Erythroblast (primary cell): ENCODE measurements around the gene TUBGCP5.
"Not testable (repeated sequence)": the region's sequence is repeated elsewhere in the genome, so short reads cannot be mapped to it uniquely, and the experiment has no call there.

Experiments used
- DNase-seq, 2 experiments: peaks; one replicate each; lab custom pipeline; 2025; lab: John Stamatoyannopoulos, UW
- GATA1 ChIP-seq: IDR thresholded peaks from 2 replicates; pipeline ENCODE4 v1.6.1; 2011; ENCODE audit warnings: low read depth, mild to moderate bottlenecking, control low read depth, low read length, moderate library complexity
- POLR2A ChIP-seq: IDR thresholded peaks from 2 replicates; pipeline ENCODE4 v1.6.1; 2011; ENCODE audit warnings: mild to moderate bottlenecking, low read length

Gene TUBGCP5

DNA sequence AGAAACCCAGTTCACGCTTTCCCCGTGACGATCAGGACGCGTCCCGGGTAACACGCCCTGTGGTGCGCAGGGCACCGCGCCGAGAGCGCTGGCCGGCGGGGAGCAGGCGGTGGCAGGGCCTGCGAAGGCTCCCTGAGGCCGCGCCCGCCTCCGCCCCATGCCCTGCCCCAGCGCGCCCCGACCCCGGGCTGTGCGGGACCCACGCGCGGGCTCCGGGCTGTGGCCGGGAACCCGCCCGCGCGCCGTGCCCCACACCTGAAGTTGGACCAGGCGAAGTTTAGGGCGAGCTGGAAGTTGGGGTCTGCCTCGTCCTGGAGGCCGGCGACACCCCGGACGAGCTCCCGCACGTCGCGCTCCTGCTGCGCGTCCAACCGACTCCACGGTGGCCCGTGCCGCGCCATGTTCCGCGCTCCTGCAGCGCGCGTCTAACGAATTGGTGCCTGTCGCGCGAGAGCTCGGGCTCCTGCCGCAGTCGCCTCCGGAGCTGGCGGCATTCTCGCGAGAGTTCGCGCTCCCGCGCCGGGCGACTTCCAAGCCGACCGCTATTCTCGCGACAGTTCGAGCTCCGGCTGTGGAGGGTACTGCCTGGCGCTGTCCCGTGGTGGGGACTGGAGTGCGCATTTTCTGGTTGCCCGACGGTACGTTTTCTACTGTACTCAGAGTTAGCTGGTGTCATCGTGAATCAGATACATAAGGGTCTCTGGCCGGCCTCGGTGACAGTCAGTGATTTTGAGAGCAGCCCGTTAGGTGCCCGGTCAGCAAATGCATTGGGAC lies at the start of gene TUBGCP5:
TUBGCP5 (minus strand) TSS at position 427 of the 774 bp plus-strand sequence; CDS start at position 401, 26 bp downstream.
- DNase-seq = peak; percentile 98
- TF ChIP-seq GATA1 = no peak
- TF ChIP-seq POLR2A = peak; percentile 86

DNA sequence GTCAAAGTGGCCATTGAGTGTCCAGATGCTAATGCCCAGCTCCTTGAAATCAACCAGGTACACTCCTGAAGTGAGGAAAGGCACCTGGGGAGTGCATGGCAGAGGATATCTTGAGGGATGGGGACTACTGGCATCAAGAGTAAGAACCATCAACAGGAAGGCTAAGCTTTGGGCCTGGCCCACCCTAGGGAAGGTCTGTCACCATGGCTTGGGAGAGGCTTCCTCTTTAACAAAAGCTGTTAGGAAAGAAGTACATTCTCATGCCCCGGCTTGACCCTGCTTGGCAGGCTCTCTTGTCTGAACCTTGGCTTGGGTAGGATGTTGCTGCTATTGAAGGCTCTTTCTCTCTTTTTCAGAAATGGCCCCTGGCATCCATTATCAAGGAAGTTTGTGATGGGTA lies 43.7 kb upstream of the TUBGCP5 start:
- TF ChIP-seq GATA1 (no peak), POLR2A (no peak)

DNA sequence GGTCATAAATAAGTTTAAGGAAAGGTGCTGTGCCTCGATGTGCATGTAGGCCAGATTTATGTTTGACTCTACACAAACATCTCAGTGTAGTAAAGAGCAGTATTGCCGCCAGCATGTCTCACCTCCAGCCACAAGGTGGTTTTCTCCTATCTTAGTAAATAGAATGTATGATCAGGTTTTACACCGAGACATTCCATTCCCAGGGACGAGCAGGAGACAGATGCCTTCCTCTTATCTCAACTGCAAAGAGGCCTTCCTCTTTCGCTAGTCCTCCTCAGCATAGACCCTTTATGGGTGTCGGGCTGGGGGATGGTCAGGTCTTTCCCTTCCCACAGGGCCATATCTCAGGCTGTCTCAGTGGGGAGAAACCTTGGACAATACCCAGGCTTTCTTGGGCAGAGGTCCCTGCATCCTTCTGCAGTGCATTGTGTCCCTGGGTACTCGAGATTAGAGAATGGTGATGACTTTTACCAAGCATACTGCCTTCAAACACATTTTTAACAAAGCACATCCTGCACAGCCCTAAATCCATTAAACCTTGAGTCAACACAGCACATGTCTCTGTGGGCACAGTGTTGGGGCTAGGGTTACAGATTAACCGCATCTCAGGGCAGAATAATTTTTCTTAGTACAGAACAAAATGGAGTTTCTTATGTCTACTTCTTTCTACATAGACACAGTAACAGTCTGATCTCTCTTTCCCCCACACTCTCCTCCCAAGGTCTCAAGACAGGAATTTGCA lies 42.8 kb upstream of the TUBGCP5 start:
- DNase-seq = not testable (repeated sequence)

More for the DNA sequence above, 43.7 kb upstream of the TUBGCP5 start:
- no peak for DNase-seq

DNA sequence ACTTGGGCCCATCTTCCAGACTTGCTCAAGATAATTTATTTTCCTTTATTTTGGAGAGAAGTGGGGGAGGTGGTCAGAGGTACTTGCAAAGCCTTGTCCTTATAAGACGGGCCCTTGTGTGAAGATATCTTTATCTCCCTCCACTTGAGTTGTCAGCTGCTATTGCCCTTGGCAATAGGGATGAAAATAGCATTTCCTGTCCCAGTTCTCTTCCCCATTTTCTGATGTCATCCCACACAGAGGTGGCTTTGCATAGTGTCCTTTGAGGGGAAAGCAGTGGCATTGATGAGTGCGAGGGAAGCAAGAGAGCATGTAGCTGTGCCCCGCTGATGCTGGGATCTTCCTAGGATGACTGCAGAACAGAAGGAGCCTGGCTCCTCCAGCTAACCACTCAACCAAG lies 41.9 kb upstream of the TUBGCP5 start:
- no peak for TF ChIP-seq GATA1
- TF ChIP-seq POLR2A = no peak
- no peak for DNase-seq

DNA sequence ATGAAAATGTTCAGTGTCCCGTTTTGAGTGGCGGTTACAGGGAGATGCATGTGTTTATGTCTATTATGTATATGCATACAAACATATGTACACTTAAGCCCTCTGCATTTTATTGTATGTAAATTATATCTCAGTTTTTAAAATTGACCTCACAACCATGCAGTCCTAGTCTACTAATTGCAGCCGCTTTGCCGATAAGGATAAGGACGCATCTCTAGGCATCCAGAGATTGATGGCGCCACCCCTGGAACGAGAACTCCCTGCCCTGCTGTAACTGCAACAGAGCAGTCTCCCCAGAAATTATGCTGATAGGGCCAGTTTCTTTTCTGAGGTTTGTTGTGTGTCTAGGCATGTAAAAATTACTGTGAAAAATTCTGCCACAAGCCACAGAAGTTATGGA lies 40.4 kb upstream of the TUBGCP5 start:
- DNase-seq = no peak
- TF ChIP-seq POLR2A (no peak), GATA1 (no peak)

DNA sequence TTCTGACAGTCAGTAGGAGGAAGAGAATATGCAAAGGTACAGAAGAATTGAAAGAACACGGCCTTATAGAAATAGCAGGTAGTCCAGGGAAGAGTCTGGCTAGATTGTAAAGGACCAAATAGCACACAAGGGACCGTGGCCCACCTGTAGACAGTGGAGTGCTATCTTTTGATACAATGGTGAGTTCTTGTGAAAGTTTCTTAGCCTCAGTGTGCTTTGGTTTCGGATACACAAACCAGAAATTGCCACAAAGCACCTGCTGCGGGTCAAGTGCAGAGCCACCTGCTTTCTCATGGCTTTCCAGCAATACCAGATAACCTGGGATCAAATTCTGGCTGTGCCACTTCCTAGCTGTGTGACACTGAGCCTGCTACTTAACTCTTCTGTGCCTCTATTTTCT lies 36.6 kb upstream of the TUBGCP5 start:
- TF ChIP-seq POLR2A = no peak
- no peak for DNase-seq

DNA sequence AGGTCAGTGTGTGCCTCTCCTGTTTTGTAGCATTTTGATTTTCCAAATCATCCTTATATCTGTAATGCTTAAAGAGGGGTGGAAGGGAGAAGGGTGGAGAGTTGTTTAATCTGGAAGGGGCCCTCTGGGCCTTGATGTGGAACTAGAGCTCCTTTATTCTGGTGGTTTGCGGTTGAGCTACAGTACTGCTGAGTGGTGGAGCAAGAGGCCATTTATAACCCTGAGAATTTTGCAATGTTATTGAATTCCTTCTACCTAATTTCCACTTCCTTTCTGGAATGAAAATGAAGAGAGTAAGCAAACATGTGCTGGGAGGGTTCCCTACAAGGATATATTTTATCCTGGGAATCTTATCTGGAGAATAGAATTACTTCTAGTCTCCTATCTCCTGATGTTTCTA lies 35.3 kb upstream of the TUBGCP5 start:
- TF ChIP-seq GATA1 (no peak), POLR2A (no peak)
- DNase-seq = no peak

DNA sequence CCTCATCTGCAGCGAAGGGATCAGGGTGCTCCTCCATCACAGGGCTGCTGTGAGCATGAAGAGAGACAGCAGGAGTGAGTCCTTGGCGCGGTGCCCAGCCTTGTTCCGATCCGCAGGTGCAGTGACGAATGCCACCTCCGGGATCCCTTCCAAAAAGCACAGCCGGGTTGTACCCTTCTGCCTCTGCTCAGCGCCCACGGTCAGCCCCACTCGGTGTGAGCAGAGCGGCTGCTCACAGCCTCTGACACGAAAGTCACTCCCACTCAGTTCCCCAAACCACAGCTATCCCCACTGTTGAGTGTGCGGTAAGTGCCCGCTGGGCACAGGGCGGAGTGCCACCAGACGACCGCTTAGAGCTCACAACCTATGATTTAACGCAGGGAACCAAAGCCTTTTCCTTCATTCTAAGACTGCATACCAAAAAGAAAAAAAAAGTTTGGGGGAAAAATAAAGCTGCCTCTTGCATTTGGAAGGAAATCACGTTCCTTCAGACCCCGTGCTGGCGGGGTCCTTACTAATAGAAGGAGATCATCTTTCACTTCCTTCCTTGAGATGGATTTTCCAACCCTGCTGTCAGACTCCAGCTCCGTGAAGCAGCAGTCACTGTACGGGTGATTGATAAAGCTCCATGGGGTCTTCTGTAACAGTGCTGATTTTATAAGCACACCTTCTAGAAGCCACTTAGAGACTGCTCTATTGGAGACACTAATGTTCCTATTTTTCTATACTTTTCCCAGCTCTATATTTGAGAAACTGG lies 34.7 kb upstream of the TUBGCP5 start:
- no peak for TF ChIP-seq POLR2A
- TF ChIP-seq GATA1 = no peak

DNA sequence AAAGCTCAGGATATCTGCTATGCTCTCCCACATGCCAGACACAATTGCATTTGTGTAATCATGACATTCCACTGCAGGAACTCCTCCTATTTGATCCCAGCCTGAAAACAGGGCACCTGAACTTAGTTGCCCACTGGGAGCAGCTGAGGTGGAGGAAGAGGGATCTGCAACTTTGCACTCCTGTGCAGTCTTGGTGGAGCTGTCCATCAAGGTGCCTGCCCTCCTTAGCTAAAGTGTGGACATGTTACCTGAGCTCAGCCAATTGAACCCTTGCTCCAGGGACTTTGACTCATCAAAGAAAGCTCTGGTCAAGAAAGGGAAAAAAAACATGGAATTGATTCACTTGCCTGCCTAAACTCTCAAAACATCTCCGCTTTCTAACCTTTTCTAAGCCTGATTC lies 33.3 kb upstream of the TUBGCP5 start:
- DNase-seq = no peak
- TF ChIP-seq GATA1 (no peak), POLR2A (no peak)

More for the DNA sequence above, 34.7 kb upstream of the TUBGCP5 start:
- DNase-seq = no peak

DNA sequence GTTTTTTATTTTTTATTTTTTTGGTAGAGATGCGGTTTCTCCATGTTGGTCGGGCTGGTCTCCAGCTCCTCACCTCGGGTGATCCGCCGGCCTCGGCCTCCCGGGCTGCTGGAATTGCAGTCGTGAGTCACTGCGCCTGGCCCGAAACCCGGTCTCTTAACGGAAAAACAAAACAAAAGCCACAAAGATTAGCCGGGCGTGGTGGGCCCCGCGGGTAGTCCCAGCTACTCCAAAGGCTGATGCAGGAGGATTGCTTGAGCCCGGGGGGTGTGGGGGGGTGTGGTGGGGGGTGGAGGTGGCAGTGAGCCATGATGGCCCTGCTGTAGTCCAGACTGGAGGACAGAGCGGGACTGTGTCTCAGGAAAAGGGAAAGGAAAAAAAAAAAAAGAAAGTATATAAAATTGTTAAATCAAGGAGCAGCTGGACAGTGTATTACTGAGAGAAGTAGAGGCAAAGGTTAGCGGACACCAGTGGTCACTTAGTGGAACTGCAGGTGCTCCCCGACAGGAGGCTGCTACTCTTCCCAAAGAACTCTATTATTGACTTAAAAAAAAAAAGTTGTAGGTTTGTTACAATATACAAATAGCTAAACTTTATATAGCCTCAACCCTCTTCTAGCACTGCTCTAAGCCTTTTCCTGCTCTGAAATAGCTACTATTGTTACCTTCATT lies 30.3 kb upstream of the TUBGCP5 start:
- TF ChIP-seq POLR2A = no peak
- TF ChIP-seq GATA1 = no peak
- no peak for DNase-seq

DNA sequence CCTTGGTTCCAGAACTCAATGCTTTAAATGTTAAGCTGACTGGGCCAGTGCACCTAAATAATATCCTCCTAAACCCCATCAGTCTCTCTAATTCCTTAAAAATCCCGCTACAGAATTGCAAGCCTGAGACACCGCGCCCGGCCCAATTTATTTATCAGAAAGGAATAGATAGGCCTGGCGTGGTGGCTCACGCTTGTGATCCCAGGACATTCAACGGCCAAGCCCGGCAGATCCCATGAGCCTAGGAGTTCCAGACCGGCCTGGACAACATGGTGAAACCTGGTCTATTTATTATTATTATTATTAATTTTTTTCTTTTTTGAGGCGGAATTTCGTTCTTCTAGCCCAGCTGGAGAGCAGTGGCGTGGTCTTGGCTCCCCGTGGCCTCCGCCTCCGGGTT lies 28.0 kb upstream of the TUBGCP5 start:
- TF ChIP-seq POLR2A (no peak), GATA1 (no peak)
- DNase-seq = no peak

DNA sequence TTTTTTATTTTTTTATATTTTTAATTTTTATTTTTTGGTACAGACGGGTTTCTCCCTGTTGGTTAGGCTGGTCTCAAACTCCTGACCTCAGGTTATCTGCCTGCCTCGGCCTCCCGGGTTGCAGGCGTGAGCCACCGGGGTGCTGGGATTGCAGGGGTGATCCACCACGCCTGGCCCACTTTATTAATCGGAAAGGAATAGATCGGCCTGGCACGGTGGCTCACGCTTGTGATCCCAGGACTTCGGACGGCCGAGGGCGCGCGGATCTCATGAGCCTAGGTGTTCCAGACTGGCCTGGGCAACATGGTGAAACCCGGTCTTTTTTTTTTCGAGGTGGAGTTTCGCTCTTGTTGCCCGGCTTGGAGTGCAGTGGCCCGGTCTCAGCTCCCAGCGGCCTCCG lies 26.5 kb upstream of the TUBGCP5 start:
- DNase-seq = no peak
- TF ChIP-seq GATA1 = no peak
- no peak for TF ChIP-seq POLR2A

DNA sequence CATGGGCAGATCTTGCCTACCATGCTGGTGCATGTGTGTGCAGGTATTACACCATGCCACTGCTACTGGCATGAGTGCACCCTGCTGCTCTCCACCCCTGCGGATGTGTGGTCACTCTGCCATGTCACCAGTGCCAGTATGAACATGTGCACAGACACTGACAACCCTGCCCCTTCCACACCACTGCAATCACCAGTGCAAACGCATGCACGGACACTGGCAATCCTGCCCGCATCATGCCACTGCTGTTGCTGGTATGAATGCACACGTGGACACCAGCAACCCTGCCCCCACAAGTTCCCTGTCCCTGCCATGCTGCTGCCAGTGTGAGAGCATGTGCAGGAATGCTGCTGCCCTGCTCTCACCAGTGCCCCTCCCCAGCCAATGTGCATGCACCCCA lies 24.8 kb upstream of the TUBGCP5 start:
- TF ChIP-seq POLR2A = no peak
- no peak for TF ChIP-seq GATA1

More for the DNA sequence above, 24.8 kb upstream of the TUBGCP5 start:
- no peak for DNase-seq
